ENCODE data around the gene OR52J3. TPM values are rescaled to one million over a fixed set of nuclear protein-coding genes. Genes with fewer than 3 reads are reported as not detected.
"Not testable (repeated sequence)": the region's sequence is repeated elsewhere in the genome, so short reads cannot be mapped to it uniquely, and the experiment has no call there.

OR52J3 gene
- not detected in 2 replicates for total RNA-seq (2014; rRNA removed; shearing (Covaris generic))
- polyA plus RNA-seq (2015; cell fraction: cytosol; rRNA removed): not detected in 2 replicates
- polyA plus RNA-seq (2015; cell fraction: nucleus; rRNA removed): not detected in 2 replicates

DNA sequence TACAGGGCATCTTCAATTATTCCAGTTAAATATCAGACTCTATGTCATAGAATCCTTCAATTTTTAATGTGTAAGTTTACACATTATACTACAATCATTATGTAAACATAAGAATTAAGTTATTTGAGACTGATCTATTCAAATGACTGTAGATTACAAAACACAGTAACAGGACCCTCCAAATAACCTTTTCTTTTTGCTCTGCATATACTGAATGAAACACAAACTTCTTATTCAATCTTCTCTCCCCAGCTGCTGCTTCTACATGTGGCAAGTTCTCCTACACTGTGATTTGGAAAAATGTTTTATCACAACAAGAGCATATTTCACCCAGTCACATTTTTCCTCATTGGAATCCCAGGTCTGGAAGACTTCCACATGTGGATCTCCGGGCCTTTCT is at the start of gene OR52J3:
TSS of gene OR52J3 (plus strand) at position 301 of the 400 bp plus-strand sequence. CDS start at position 301, 0 bp downstream.
- in situ Hi-C loops (cut with HindIII; ENCODE audit: low pct_unique_long_range_greater_than_20kb, low sequenced_read_pairs): no loop called here
- no peak for DNase-seq (ENCODE audit: low read depth, low spot score)

GRCh38 chr11:5004424-5005274 is 41.7 kb upstream of the OR52J3 start:
- DNase-seq (ENCODE audit: low read depth, low spot score): peak; percentile 74
- in situ Hi-C loops (cut with HindIII; ENCODE audit: low pct_unique_long_range_greater_than_20kb, low sequenced_read_pairs): no loop called here

- in situ Hi-C loops (cut with HindIII; ENCODE audit: low pct_unique_long_range_greater_than_20kb, low sequenced_read_pairs): no loop called here
- DNase-seq (ENCODE audit: low read depth, low spot score): peak; percentile 10
Measured at GRCh38 chr11:5007561-5007960, 38.8 kb upstream of the OR52J3 start.

DNA sequence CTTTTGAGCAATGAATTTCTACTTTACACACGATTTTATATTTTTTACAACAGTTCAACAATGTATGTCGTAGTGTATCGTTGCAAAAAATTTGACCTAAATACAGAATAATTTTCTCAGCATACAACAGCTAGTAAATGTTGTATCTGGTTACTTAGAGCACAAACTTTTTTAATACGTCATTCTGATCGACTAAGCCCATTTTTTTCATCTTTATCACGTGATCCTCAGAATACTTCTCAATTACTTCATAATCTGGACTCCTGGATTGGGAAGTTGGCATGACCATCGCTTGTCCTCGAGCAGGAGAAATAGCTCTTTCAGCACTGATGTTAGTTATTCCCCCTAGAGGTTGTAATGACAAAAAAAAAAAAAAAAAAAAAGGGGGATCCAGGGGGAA is 35.1 kb upstream of the OR52J3 start:
- in situ Hi-C loops (cut with HindIII; ENCODE audit: low pct_unique_long_range_greater_than_20kb, low sequenced_read_pairs): no loop called here
- DNase-seq (ENCODE audit: low read depth, low spot score): no peak

DNA sequence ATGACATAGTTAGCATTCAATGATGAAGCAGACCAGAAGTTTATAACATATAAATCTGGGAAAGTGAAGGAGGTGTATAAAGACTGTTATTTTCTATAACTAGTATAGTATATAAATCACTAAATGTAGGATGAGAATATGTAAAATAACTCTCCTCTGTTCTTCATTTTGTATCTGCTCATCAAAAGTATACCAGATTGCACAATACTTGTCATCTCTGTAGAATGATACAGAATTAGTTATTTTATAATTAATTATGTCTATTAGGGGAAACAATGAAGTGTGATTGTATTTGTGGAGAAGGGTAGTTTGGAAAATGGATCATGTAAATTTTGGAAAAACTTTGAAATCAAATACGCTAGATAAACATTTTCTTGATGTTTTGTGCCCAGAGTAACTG is 33.3 kb upstream of the OR52J3 start:
- no peak for DNase-seq (ENCODE audit: low read depth, low spot score)
- in situ Hi-C loops (cut with HindIII; ENCODE audit: low pct_unique_long_range_greater_than_20kb, low sequenced_read_pairs): no loop called here

- in situ Hi-C loops (cut with HindIII; ENCODE audit: low pct_unique_long_range_greater_than_20kb, low sequenced_read_pairs): no loop called here
Measured at GRCh38 chr11:5021996-5022395, 24.3 kb upstream of the OR52J3 start.

DNA sequence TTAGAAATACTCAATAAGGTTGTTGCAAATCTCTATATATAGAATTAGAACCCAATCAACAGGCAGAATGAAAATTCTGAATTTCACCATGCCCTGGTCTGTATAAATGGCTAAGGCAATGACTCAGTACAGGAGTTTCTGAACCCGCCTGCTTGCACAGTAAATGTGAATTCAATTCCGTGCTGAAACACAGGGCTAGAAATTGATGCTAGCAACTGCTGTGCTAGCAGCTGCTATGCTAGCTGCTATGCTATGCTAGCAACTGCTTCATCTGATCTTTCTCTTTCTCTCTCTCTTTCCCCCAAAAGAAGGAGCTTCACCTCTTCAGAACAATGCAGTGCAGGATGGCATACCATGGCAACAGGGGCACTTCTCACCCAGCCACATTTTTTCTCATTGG is 9.7 kb upstream of the OR52J3 start:
- DNase-seq (ENCODE audit: low read depth, low spot score): no peak

More at GRCh38 chr11:5021996-5022395, 24.3 kb upstream of the OR52J3 start:
- no peak for DNase-seq (ENCODE audit: low read depth, low spot score)

DNA sequence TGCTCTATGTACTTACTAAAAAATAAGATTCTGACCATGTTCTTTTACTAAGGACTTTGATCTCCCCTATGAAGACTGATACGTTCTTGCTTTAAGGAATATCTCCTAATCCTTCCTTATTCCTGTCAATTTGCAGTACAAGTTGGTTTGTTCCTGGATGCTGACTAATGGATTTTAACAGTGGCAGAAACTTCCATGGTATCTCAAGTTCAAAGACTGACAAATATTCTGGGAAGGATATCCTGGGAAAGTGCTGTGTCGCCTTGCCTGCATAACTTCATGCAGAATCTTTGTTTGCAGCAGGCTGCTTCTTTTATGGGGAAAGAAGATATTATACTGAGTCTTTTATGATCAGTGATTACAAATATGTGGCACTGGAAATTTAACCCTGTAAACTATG is 8.4 kb upstream of the OR52J3 start:
- DNase-seq (ENCODE audit: low read depth, low spot score): no peak
- in situ Hi-C loops (cut with HindIII; ENCODE audit: low pct_unique_long_range_greater_than_20kb, low sequenced_read_pairs): no loop called here

More for the DNA sequence above, 9.7 kb upstream of the OR52J3 start:
- in situ Hi-C loops (cut with HindIII; ENCODE audit: low pct_unique_long_range_greater_than_20kb, low sequenced_read_pairs): no loop called here

DNA sequence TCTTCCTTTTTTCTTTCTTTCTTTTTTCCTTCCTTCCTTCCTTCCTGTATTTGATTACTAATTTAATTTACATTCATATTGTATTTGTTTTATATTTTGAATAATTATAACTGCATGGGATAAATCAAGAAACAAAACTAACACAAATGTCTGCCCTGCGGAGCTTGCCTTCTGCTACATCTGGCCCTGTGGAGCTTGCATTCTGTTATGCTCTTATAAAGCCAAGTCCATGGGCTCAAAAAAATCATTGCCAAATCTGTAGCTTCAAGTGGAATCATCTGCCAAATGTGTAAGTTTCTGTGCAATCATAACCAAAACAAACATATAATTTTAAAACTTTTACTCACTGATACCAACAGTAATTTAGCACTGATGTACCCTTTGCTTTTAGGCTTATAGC is 8.0 kb upstream of the OR52J3 start:
- no peak for DNase-seq (ENCODE audit: low read depth, low spot score)
- in situ Hi-C loops (cut with HindIII; ENCODE audit: low pct_unique_long_range_greater_than_20kb, low sequenced_read_pairs): no loop called here

DNA sequence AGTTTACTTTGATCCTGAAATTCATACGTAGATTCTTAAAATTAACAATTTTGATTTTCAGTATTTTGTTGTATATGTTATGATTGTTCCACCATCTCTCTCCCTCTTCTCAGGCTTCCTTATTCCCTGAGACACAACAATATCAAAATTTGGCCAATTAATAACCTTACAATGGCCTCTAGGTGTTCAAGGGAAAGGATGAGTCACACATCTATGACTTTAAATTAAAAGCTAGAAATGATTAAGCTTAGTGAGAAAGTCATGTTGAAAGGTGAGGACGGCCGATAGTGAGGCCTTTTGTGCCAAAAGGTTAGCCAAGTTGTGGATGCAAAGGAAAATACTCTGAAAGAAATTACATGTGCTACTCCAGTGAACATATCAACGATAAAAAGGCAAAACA is 5.5 kb upstream of the OR52J3 start:
- no peak for DNase-seq (ENCODE audit: low read depth, low spot score)
- in situ Hi-C loops (cut with HindIII; ENCODE audit: low pct_unique_long_range_greater_than_20kb, low sequenced_read_pairs): no loop called here

DNA sequence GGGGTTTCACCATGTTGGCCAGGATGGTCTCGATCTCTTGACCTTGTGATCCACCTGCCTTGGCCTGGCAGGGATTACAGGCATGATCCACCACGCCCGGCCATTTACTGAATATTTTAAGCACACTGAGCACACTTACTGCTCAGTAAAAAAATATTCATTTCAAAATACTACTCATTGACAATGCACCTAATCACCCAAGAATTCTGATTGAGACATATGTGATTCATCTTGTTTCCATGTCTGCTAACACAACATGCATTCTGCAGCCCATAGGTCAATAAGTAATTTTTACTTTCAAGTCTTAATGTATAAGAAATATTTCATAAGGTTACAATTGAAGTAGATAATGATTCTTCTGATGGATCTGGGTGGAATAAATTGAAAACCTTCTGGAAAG is 4.2 kb upstream of the OR52J3 start:
- in situ Hi-C loops (cut with HindIII; ENCODE audit: low pct_unique_long_range_greater_than_20kb, low sequenced_read_pairs): no loop called here
- DNase-seq (ENCODE audit: low read depth, low spot score): no peak

GRCh38 chr11:5043380-5043779 is 2.9 kb upstream of the OR52J3 start:
- in situ Hi-C loops (cut with HindIII; ENCODE audit: low pct_unique_long_range_greater_than_20kb, low sequenced_read_pairs): no loop called here
- DNase-seq (ENCODE audit: low read depth, low spot score): no peak

DNA sequence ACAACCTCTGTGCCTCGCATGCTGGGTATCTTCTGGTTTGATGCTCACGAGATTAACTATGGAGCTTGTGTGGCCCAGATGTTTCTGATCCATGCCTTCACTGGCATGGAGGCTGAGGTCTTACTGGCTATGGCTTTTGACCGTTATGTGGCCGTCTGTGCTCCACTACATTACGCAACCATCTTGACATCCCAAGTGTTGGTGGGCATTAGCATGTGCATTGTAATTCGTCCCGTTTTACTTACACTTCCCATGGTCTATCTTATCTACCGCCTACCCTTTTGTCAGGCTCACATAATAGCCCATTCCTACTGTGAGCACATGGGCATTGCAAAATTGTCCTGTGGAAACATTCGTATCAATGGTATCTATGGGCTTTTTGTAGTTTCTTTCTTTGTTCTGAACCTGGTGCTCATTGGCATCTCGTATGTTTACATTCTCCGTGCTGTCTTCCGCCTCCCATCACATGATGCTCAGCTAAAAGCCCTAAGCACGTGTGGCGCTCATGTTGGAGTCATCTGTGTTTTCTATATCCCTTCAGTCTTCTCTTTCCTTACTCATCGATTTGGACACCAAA is 516 bp downstream of the OR52J3 start:
- in situ Hi-C loops (cut with HindIII; ENCODE audit: low pct_unique_long_range_greater_than_20kb, low sequenced_read_pairs): no loop called here
- no peak for DNase-seq (ENCODE audit: low read depth, low spot score)

DNA sequence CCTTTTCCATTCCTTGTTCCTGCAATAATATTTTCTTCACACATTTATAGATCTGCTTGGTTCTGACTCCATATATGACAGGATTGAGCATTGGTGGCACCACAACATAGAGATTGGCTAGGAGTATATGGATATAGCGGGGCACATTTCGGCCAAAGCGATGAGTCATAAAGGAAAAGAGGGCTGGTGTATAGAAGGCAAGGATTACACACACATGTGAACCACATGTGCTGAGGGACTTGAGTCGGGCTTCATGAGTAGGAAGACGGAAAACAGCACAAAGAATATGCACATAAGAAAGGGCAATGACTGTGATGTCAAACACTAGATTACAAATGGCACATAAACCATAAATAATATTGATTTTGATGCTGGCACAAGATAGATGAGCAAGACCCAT is 12.4 kb downstream of the OR52J3 start:
- DNase-seq (ENCODE audit: low read depth, low spot score); in situ Hi-C loops (cut with HindIII; ENCODE audit: low pct_unique_long_range_greater_than_20kb, low sequenced_read_pairs): not testable (repeated sequence)

DNA sequence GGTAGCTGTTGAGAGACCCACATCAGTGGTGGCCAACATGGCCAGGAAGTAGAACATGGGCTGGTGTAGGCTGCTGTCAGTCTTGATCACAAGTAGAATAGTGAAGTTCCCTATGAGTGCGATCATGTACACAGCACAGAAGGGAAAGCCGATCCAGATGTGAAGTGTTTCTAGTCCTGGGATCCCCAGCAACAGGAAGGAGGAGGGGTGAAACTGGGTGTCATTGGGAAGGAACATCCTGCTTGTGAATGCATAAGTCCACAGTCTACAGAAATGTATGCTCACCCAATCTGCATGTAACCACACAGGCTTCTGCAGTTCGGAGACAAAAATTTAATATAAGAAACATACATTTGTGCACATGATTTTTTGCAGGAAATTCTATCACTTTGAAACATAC is 13.1 kb downstream of the OR52J3 start, which contains the start of gene OR52E2:
TSS of gene OR52E2 (minus strand) at position 237 of the 400 bp plus-strand sequence. CDS start at position 237, 0 bp downstream.
- in situ Hi-C loops (cut with HindIII; ENCODE audit: low pct_unique_long_range_greater_than_20kb, low sequenced_read_pairs): no loop called here
- DNase-seq (ENCODE audit: low read depth, low spot score): no peak

- in situ Hi-C loops (cut with HindIII; ENCODE audit: low pct_unique_long_range_greater_than_20kb, low sequenced_read_pairs): no loop called here
- no peak for DNase-seq (ENCODE audit: low read depth, low spot score)
Measured at GRCh38 chr11:5065027-5065426, 18.7 kb downstream of the OR52J3 start.

GRCh38 chr11:5069272-5069671 is 22.9 kb downstream of the OR52J3 start, which contains the start of gene OR52E1:
TSS of gene OR52E1 (plus strand) at chr11:5069572.
- in situ Hi-C loops (cut with HindIII; ENCODE audit: low pct_unique_long_range_greater_than_20kb, low sequenced_read_pairs): no loop called here
- no peak for DNase-seq (ENCODE audit: low read depth, low spot score)

DNA sequence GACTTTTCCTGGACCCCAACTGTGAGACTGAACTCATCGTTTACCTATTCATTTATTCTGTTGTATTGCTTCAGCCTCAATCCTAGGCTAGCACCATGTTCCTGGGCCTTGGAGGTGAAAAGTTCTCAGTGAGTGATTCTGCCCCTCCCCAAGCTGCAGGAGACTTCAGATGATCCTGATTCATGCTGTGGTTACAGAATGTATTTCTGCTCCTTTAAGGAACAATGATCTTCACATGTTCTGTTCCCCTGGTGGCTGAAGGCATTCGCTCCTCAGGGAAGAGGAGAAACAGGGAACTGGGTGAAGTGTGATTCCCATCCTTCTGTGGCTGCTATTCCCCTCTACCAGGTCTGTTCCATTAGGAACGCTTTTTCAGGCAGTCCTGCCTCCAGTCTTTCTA is 25.5 kb downstream of the OR52J3 start:
- peak; percentile 2 for DNase-seq (ENCODE audit: low read depth, low spot score)
- in situ Hi-C loops (cut with HindIII; ENCODE audit: low pct_unique_long_range_greater_than_20kb, low sequenced_read_pairs): no loop called here

- no peak for DNase-seq (ENCODE audit: low read depth, low spot score)
- in situ Hi-C loops (cut with HindIII; ENCODE audit: low pct_unique_long_range_greater_than_20kb, low sequenced_read_pairs): no loop called here
Measured at GRCh38 chr11:5081405-5081804, 35.1 kb downstream of the OR52J3 start.
